Neural cell (in vitro differentiated cells): ENCODE data around the gene ZNF195.
"Not testable (repeated sequence)": the region's sequence is repeated elsewhere in the genome, so short reads cannot be mapped to it uniquely, and the experiment has no call there.

Experiments
- CTCF ChIP-seq: fragments of 450-650 bp; IDR thresholded peaks from 2 replicates; pipeline ENCODE4 v1.5.1; 2014; ENCODE audit warnings: antibody characterized with exemption, mild to moderate bottlenecking, moderate library complexity; ENCODE audit not compliant: poor library complexity, severe bottlenecking
- EP300 ChIP-seq: fragments of 450-650 bp; conservative IDR thresholded peaks from 2 replicates; pipeline ENCODE4 v1.6.1; 2014; ENCODE audit warnings: antibody characterized with exemption, mild to moderate bottlenecking, moderate library complexity; ENCODE audit not compliant: poor library complexity, severe bottlenecking
- MXI1 ChIP-seq: fragments of 450-650 bp; conservative IDR thresholded peaks from 2 replicates; pipeline ENCODE4 v1.6.1; 2014; ENCODE audit warnings: antibody characterized with exemption, mild to moderate bottlenecking; ENCODE audit not compliant: poor library complexity, severe bottlenecking
- POLR2AphosphoS5 ChIP-seq: IDR thresholded peaks from 2 replicates; pipeline ENCODE4 v1.6.1; 2012
- SMC3 ChIP-seq: fragments of 450-650 bp; conservative IDR thresholded peaks from 2 replicates; pipeline ENCODE4 v1.6.1; 2014; ENCODE audit warnings: antibody characterized with exemption, mild to moderate bottlenecking, moderate library complexity; ENCODE audit not compliant: poor library complexity

- not testable (repeated sequence) for TF ChIP-seq EP300, POLR2AphosphoS5, SMC3, CTCF
- peak; percentile 14 for TF ChIP-seq MXI1
Measured at GRCh38 chr11:3422380-3423137, 43.6 kb upstream of the ZNF195 start.
